ENCODE results near the gene KDM6A. TPM values are rescaled to one million over a fixed set of nuclear protein-coding genes. Genes with fewer than 3 reads are reported as not detected.

Gene KDM6A
- total RNA-seq, 1 experiment from 2014 or later, result 42.8 TPM

GRCh38 chrX:45046417-45046816, 173.4 kb downstream of the KDM6A start:
- no peaks in the 10 kb centered on the region for H3K27me3 ChIP-seq (ENCODE audit: insufficient read depth, low read length)
- Mint-ChIP-seq H3K4me1 (no peaks in the 10 kb centered on the region), H3K36me3 (ENCODE audit: insufficient read depth in 1 of 3, low read depth in 3 of 3) (peaks cover 8 to 32% (median 22%) of the 10 kb centered on the region in 3 experiments), H3K27ac (no peak overlapping the region), H3K9me3 (peaks cover 45 to 53% of the 10 kb centered on the region in 2 experiments), H3K27me3 (ENCODE audit: low read depth) (no peaks in the 10 kb centered on the region), H3K4me3 (no peak overlapping the region)
- no peak overlapping the region for H3T11ph ChIP-seq (ENCODE audit: low read length)
- H4K20me1 ChIP-seq (ENCODE audit: control insufficient read depth, insufficient read depth, insufficient read length), result no peaks in the 10 kb centered on the region
- H3K27ac ChIP-seq (ENCODE audit: insufficient read length, low read depth, low read length), result no peak overlapping the region
- H4K91ac ChIP-seq (ENCODE audit: insufficient read length, low read depth, low read length), result no peak overlapping the region
- H3K23ac ChIP-seq (ENCODE audit: insufficient read length, low read depth, low read length), result no peak overlapping the region
- no peak overlapping the region for H2AFZ ChIP-seq (ENCODE audit: low read length)
- no peak overlapping the region for H3K14ac ChIP-seq (ENCODE audit: insufficient read depth, low read length)
- no CpG with 5 or more reads among the region's 1 CpG for WGBS (ENCODE audit: extremely low coverage, insufficient read length, low lambda C conversion rate)
- no peak overlapping the region for H2BK5ac ChIP-seq (ENCODE audit: insufficient read length, low read length)
- H2BK12ac ChIP-seq (ENCODE audit: insufficient read length, low read depth, low read length), result no peak overlapping the region
- H3K79me2 ChIP-seq (ENCODE audit: insufficient read depth, low read length), result 0 out of 2 replicates have a peak, but pooled peaks cover 2% of the 10 kb centered on the region
- H4K8ac ChIP-seq (replicated peaks; ENCODE audit: insufficient read length, low read depth, low read length), result no peak overlapping the region
- no peak for TF ChIP-seq CTCF (conservative IDR thresholded peaks at IDR 0.05)
- no peak overlapping the region for H3K4ac ChIP-seq (ENCODE audit: low read depth, low read length)
- peaks cover 3% of the 10 kb centered on the region for H3K79me1 ChIP-seq (ENCODE audit: insufficient read depth, low read depth, low read length, poor library complexity, severe bottlenecking)
- no peaks in the 10 kb centered on the region for H3K9me3 ChIP-seq (ENCODE audit: control insufficient read depth, low read depth, low read length)
- H2BK20ac ChIP-seq (ENCODE audit: low read depth, low read length, poor library complexity, severe bottlenecking), result no peak overlapping the region
- H3K4me1 ChIP-seq (ENCODE audit: insufficient read depth, low read length), result no peaks in the 10 kb centered on the region
- no peak overlapping the region for H2BK15ac ChIP-seq (ENCODE audit: low read depth, low read length)
- H3K56ac ChIP-seq (ENCODE audit: insufficient read length, low read depth, low read length), result no peak overlapping the region
- no peaks in the 10 kb centered on the region for H3K23me2 ChIP-seq (ENCODE audit: insufficient read length, low read depth, low read length, poor library complexity, severe bottlenecking)
- DNase-seq, result no peak
- no peak overlapping the region for H2BK120ac ChIP-seq (ENCODE audit: low read depth, low read length, poor library complexity, severe bottlenecking)
- no peak overlapping the region for H3K4me2 ChIP-seq (ENCODE audit: insufficient read depth, insufficient read length, low read length)
- H2AK5ac ChIP-seq (ENCODE audit: insufficient read length, low read length), result no peak overlapping the region
- no peak overlapping the region for H4K5ac ChIP-seq (ENCODE audit: insufficient read length, low read depth, low read length)
- no peak overlapping the region for H3K18ac ChIP-seq (ENCODE audit: insufficient read length, low read depth, low read length)
- no peak overlapping the region for H3K9ac ChIP-seq (ENCODE audit: extremely low read depth, insufficient read length, low read length)
